ENCODE data around the gene DNAH8.
A peak's percentile ranks its signal among the peaks of the same experiment; 100 is the strongest.

Gene DNAH8

GRCh38 chr6:39078695-39079094, 363.6 kb downstream of the DNAH8 start:
- DNase-seq: peak; percentile 23

GRCh38 chr6:39079197-39080125, 364.4 kb downstream of the DNAH8 start:
- DNase-seq: peak; percentile 29

All from islet precursor cell (in vitro differentiated cells).